Subcutaneous adipose tissue (tissue), 4 donors: ENCODE measurements around the gene ELL. TPM values are rescaled to one million over a fixed set of nuclear protein-coding genes. Genes with fewer than 3 reads are reported as not detected.

Experiments used
- total RNA-seq, 4 donors: library from RNA; depleted of rRNA; stranded (reverse); fragments of >200 nt; gene quantifications; one replicate each; pipeline ENCODE4 v1.1.0, GENCODE V29; 2016
- TF ChIP-seq, protein P1 (sequence below): fragments of 450-650 bp; IDR thresholded peaks from one replicate; pipeline ENCODE4 v1.5.1; 2016; ENCODE audit warnings: low read depth, mild to moderate bottlenecking, control low read depth, antibody characterized with exemption, moderate library complexity

ELL gene
- total RNA-seq, 4 donors from 2014 or later = 14.3 to 16.1 (median 15.3) TPM

DNA sequence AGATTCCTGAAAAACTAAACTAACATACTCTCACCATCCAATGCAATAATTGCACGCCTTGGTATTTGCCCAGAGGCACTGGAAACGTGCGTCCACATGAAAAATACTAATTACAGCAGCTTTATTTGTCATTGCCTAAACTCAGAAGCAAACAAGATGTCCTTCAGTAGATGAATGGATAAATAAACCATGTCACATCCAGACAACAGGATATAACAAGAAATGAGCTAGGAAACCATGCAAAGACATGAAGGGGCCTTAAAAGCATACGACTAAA is 25.0 kb downstream of the ELL start:
- TF ChIP-seq, protein P1, sequence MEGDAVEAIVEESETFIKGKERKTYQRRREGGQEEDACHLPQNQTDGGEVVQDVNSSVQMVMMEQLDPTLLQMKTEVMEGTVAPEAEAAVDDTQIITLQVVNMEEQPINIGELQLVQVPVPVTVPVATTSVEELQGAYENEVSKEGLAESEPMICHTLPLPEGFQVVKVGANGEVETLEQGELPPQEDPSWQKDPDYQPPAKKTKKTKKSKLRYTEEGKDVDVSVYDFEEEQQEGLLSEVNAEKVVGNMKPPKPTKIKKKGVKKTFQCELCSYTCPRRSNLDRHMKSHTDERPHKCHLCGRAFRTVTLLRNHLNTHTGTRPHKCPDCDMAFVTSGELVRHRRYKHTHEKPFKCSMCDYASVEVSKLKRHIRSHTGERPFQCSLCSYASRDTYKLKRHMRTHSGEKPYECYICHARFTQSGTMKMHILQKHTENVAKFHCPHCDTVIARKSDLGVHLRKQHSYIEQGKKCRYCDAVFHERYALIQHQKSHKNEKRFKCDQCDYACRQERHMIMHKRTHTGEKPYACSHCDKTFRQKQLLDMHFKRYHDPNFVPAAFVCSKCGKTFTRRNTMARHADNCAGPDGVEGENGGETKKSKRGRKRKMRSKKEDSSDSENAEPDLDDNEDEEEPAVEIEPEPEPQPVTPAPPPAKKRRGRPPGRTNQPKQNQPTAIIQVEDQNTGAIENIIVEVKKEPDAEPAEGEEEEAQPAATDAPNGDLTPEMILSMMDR = no peak

DNA sequence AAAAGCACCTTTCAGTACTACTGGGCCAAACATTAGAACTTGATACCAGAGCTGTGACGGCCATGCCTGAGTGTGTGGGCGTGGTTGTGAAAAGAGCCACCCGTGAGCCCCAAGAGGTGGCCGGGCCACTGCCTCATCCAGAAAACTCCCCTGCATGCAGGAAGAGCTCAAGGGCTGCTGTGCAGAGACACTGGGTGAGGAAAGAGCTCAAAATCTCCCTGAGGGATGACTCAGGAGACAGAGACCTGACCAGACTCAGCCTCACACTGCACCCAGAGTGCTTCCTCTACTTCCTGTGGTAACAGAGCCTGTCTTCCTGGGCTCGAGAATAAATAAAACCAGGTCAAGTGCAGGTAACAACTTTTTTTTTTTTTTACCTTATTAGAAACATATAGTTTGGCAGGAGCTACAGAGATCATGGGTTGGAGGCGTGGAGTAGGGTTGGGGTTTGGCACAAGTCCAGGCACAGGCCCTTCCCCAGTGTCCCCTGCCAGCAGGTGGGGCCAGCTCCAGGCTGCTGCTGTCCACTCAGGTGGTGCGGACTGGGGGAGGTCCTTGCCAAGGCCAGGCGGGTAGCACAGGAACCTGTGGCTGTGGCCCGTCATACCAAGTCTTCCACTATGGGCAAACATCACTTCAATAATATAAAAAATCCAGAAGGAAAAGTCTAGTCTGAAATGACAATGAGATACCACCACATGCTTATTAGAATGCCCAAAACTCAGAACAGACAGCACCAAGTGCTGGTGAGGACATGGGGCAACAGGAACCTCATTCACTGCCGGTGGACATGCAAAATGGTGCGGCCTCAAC is 25.5 kb downstream of the ELL start:
- TF ChIP-seq, protein P1 = no peak

DNA sequence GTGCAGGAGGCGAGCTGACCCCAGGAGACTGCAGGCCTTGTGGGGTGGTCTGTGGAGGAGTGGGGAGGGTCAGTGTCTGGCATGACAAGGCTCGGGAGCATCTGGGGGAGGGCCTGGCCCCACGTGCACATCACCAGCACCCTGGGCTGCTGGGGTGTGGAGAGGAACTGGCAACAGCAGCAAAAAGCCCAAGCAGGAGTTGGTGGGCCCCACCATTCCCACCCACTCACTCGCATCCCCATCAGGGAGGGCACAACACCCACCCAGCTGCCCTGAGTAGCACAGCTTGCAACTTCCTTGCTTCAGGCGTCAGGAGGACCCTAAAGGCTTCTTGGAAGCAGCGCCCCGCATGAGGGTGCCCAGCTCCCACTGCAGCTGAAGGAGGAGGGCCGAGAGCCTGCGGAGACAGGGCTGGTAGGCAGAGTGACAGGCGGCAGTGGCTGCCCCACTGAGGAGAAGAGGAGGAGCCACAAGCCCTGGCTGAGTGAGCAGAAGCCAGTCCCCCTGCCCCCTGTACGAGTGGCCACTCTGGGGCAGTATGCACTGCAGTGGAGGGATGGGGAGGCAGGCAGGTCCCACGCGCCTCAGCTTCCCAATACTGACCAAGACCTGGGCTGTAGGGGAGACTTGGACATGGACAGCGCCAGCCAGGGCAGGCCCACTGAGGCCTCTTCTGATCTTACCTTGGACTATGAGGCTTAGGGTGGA is 26.5 kb downstream of the ELL start:
- TF ChIP-seq, protein P1 = no peak

DNA sequence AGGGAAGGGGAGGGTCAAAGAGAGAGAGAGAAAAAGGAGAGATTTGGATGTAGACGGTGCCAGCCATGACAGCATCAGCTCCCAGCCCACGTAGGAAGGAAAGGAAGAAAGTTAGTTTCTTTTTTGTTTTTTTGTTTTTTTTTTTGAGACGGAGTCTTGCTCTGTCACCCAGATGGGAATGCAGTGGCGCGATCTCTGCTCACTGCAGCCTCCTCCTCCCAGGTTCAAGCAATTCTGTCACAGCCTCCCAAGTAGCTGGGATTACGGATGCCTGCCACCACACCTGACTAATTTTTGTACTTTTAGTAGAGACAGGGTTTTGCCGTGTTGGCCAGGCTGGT is 27.6 kb downstream of the ELL start:
- TF ChIP-seq, protein P1 = no peak

DNA sequence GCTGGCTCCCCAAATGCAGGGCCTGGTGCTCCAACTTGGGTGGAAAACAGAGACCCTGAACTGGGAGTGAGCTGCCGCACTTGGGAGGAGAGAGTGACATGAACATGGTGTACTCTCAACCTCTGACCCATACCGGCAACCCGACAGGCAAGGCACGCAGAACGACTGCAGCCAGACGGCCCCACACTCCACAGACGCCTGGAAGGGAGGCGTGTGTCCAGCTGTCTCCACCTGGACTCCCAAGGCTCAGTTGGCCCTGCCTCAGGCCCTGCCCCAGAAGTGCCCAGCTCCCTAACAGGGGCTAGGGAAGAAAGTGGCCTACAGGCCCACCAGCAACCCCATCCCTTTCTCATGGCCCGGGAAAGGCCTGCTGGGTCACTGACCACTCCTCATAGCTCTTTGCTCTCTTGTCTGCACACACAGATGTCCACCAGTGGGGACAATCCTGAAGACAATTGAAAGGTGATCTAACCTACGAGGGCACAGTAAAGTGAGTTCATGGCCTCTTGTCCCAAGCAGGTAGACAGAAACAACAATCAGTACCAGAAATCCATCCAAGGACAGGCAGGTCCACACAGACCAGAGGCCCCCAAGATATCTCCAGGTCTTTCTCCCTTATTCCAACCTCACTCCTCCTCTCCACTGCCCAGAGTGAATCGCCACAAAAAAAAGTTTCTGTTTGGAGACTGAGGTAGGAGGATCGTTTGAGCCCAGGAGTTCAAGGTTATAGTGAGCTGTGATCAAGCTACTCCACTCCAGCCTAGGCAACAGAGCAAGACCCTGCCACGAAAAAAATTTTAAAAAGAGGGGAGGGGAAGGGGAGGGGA is 28.2 kb downstream of the ELL start:
- TF ChIP-seq, protein P1 = no peak

DNA sequence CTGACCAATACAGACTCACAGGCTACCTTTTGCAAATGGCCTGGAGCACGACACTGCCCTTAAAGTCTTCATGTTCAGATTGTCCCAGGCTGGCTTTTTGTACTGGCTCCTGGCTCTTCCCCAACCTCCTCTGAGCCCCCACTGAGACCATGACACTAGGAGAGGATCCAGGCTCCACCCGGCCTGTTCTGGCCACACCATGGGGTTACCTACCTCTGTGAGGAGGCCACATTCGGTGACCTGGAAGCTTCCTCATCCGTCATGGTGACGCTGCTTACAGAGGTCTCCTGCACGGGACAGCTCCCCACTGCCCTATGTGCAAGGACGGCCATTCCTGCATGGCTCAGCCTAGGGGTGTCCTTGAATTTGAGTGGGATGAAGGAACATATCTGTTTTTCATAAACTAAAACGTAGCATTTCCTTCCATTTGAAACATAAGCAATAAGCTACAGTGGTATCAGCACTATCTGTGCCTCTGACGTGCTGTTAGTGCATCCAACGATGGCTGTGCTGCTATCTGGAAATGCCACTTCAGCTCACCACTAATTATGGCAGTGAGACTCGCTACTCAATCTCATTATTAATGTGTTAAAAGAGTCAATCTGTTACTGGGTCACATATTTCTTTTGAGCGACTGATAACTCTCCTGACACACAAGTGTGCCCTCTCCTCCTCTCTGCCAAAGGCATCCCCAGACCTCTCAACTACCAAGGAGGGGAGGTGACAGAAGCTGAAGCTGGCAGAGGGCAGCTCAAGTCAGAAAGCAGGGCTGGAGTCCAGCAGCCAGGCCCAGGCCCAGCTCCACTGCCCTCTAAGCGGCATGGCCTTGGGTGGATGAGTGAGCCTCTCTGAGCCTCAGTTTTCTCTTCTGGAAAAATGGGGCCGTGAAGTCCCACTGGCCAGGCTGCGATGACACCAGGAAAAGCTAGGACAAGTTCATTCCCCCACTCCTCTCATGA is 29.6 kb downstream of the ELL start:
- TF ChIP-seq, protein P1 = no peak
